Measurements from ENCODE around the gene MTMR12. TPM values are rescaled to one million over a fixed set of nuclear protein-coding genes. Genes with fewer than 3 reads are reported as not detected.

The MTMR12 gene
- total and polyA plus RNA-seq, 2 of the 4 experiments (the other 2 are of a cell fraction) = 11.1 to 21.3 TPM

DNA sequence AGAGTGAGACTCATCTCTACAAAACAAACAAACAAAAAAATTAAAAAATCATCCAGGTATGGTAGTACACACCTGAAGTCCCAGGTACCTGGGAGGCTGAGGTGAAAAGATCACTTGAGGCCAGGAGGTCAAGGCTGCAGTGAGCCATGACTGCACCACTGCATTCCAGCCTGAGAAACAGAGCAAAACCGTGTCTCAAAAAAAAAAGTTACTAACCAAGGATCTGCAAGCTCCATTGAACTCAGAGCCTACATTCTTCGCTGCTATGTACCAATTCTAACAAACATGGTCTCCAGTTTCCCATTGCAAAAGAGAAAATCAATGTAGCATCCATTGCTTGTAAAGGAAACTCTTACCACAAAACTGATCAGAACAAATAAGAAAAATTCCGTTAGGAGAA, 33.5 kb downstream of the MTMR12 start:
- no peak overlapping the region for H2BK5ac ChIP-seq (ENCODE audit: low read depth, low read length, poor library complexity, severe bottlenecking)
- no peak overlapping the region for H2BK20ac ChIP-seq (ENCODE audit: low read depth, low read length)
- peaks cover 1% of the 10 kb centered on the region; the same call in 1 of the 2 replicates for H3K36me3 ChIP-seq (ENCODE audit: control insufficient read depth, insufficient read depth, low read length)
- H3K4me1 ChIP-seq (ENCODE audit: control insufficient read depth, insufficient read depth, low read length) = peaks cover 15% of the 10 kb centered on the region
- ATAC-seq (ENCODE audit: low read depth) = no peak
- no peak overlapping the region for H3K4me2 ChIP-seq (ENCODE audit: low read depth, low read length)
- in situ Hi-C loops (cut with MboI; ENCODE audit: low sequenced_read_pairs) = no loop called here
- H4K20me1 ChIP-seq (ENCODE audit: insufficient read depth, low read length) = no peaks in the 10 kb centered on the region
- dilution Hi-C loops (cut with HindIII; ENCODE audit: low sequenced_read_pairs, unreplicated experiment) = no loop called here
- H4K91ac ChIP-seq (ENCODE audit: insufficient read depth, low read depth, low read length) = no peak overlapping the region
- no peak overlapping the region for H3K9ac ChIP-seq (ENCODE audit: low read depth, low read length)
- H4K8ac ChIP-seq (ENCODE audit: low read depth in 2 of 2, low read length in 2 of 2) = no peak overlapping the region
- no CpG with 5 or more reads among the region's 3 CpGs for WGBS, 2 experiments (ENCODE audit: extremely low coverage in 2 of 2, insufficient read length in 1 of 2)
- no peak overlapping the region for H3K14ac ChIP-seq (replicated peaks; ENCODE audit: low read depth, low read length)
- no peak overlapping the region for H3K56ac ChIP-seq (ENCODE audit: extremely low read depth, insufficient read depth, low read length)
- DNase-seq = no peak
- no peak overlapping the region for H3K27ac ChIP-seq (ENCODE audit: insufficient read depth, low read length)
- no peak overlapping the region for H2AFZ ChIP-seq (replicated peaks; ENCODE audit: low read length, poor library complexity)
- TF ChIP-seq FOS (IDR thresholded peaks at IDR 0.05; ENCODE audit: low read depth, low read length) (no peak), MXI1 (IDR thresholded peaks at IDR 0.05; ENCODE audit: borderline replicate concordance, low read depth, low read length) (no peak), RCOR1 (IDR thresholded peaks at IDR 0.05; ENCODE audit: insufficient replicate concordance, low read length) (no peak), POLR2A (IDR thresholded peaks at IDR 0.05; ENCODE audit: low read depth, low read length) (no peak), RAD21 (IDR thresholded peaks at IDR 0.05; ENCODE audit: low read length) (no peak), SMC3 (IDR thresholded peaks at IDR 0.05; ENCODE audit: low read depth, low read length) (no peak), MAZ (IDR thresholded peaks at IDR 0.05; ENCODE audit: borderline replicate concordance, low read depth, low read length) (no peak), RFX5 (IDR thresholded peaks at IDR 0.05; ENCODE audit: low read depth, low read length) (no peak), BHLHE40 (IDR thresholded peaks at IDR 0.05; ENCODE audit: low read depth, low read length) (no peak), CEBPB (IDR thresholded peaks at IDR 0.05; ENCODE audit: low read depth, low read length) (no peak), CHD1 (IDR thresholded peaks at IDR 0.05; ENCODE audit: low read depth, low read length) (no peak), NFE2L2 (IDR thresholded peaks at IDR 0.05; ENCODE audit: low read depth, low read length) (no peak), MAFK (IDR thresholded peaks at IDR 0.05; ENCODE audit: low read depth, low read length) (no peak)
- TF ChIP-seq, protein P1, sequence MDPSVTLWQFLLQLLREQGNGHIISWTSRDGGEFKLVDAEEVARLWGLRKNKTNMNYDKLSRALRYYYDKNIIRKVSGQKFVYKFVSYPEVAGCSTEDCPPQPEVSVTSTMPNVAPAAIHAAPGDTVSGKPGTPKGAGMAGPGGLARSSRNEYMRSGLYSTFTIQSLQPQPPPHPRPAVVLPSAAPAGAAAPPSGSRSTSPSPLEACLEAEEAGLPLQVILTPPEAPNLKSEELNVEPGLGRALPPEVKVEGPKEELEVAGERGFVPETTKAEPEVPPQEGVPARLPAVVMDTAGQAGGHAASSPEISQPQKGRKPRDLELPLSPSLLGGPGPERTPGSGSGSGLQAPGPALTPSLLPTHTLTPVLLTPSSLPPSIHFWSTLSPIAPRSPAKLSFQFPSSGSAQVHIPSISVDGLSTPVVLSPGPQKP (IDR thresholded peaks at IDR 0.05; ENCODE audit: borderline replicate concordance, low read depth, low read length) = no peak
- TF ChIP-seq, protein P2, sequence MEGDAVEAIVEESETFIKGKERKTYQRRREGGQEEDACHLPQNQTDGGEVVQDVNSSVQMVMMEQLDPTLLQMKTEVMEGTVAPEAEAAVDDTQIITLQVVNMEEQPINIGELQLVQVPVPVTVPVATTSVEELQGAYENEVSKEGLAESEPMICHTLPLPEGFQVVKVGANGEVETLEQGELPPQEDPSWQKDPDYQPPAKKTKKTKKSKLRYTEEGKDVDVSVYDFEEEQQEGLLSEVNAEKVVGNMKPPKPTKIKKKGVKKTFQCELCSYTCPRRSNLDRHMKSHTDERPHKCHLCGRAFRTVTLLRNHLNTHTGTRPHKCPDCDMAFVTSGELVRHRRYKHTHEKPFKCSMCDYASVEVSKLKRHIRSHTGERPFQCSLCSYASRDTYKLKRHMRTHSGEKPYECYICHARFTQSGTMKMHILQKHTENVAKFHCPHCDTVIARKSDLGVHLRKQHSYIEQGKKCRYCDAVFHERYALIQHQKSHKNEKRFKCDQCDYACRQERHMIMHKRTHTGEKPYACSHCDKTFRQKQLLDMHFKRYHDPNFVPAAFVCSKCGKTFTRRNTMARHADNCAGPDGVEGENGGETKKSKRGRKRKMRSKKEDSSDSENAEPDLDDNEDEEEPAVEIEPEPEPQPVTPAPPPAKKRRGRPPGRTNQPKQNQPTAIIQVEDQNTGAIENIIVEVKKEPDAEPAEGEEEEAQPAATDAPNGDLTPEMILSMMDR (conservative IDR thresholded peaks at IDR 0.05; ENCODE audit: low read depth, low read length) = no peak
- TF ChIP-seq, protein P3, sequence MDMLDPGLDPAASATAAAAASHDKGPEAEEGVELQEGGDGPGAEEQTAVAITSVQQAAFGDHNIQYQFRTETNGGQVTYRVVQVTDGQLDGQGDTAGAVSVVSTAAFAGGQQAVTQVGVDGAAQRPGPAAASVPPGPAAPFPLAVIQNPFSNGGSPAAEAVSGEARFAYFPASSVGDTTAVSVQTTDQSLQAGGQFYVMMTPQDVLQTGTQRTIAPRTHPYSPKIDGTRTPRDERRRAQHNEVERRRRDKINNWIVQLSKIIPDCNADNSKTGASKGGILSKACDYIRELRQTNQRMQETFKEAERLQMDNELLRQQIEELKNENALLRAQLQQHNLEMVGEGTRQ (IDR thresholded peaks at IDR 0.05; ENCODE audit: low read depth, low read length) = no peak
- no peak overlapping the region for H2AK5ac ChIP-seq (ENCODE audit: low read depth, low read length)
- H2BK15ac ChIP-seq (ENCODE audit: low read depth, low read length) = no peak overlapping the region
- no peak overlapping the region for H2AK9ac ChIP-seq (replicated peaks; ENCODE audit: low read depth, low read length, poor library complexity)
- no peaks in the 10 kb centered on the region for H3K9me3 ChIP-seq (ENCODE audit: control insufficient read depth, insufficient read depth, low read length)
- no peaks in the 10 kb centered on the region for H3K27me3 ChIP-seq (ENCODE audit: control insufficient read depth, insufficient read depth, low read length)
- no TSS peak for BruUV-seq (replicated peaks)
- no peak overlapping the region for H2BK120ac ChIP-seq (ENCODE audit: low read depth, low read length)
- POLR2A ChIA-PET (ENCODE audit: unreplicated experiment) = no interaction called here
- CTCF ChIA-PET = no interaction called here
- intact Hi-C loops (cut with micrococcal nuclease) = no loop called here
- H3K9me1 ChIP-seq (ENCODE audit: insufficient read depth, low read length) = peaks cover 10% of the 10 kb centered on the region
- H3K4ac ChIP-seq (ENCODE audit: low read depth, low read length) = no peak overlapping the region
- H3K18ac ChIP-seq (ENCODE audit: low read depth, low read length) = no peak overlapping the region
- H3K79me1 ChIP-seq (ENCODE audit: low read depth in 1 of 2, low read length in 2 of 2) = peaks cover 40 to 53% of the 10 kb centered on the region in 2 experiments
- H3K4me3 ChIP-seq (ENCODE audit: insufficient read depth, low read depth, low read length) = no peak overlapping the region
- no peak overlapping the region for H4K5ac ChIP-seq (ENCODE audit: low read depth, low read length)
- H3K23ac ChIP-seq (ENCODE audit: low read depth, low read length) = no peak overlapping the region

Data from IMR-90 (cell line).